ENCODE results near the gene GID8. TPM values are rescaled to one million over a fixed set of nuclear protein-coding genes. Genes with fewer than 3 reads are reported as not detected.

GID8 gene
- total RNA-seq, 4 donors from 2014 or later = 16.4 to 48.6 (median 40.0) TPM

GRCh38 chr20:62962891-62963613, 25.1 kb downstream of the GID8 start:
- intact Hi-C loops (cut with DNase I; ENCODE audit: low total_unique reads) = no loop called here
- no peak for DNase-seq
- no peaks in the 10 kb centered on the region for H3K9me3 ChIP-seq
- no peaks in the 10 kb centered on the region for H3K4me1 ChIP-seq
- H3K27me3 ChIP-seq = no peaks in the 10 kb centered on the region
- no peaks in the 10 kb centered on the region for H3K36me3 ChIP-seq
- TF ChIP-seq, protein P1, sequence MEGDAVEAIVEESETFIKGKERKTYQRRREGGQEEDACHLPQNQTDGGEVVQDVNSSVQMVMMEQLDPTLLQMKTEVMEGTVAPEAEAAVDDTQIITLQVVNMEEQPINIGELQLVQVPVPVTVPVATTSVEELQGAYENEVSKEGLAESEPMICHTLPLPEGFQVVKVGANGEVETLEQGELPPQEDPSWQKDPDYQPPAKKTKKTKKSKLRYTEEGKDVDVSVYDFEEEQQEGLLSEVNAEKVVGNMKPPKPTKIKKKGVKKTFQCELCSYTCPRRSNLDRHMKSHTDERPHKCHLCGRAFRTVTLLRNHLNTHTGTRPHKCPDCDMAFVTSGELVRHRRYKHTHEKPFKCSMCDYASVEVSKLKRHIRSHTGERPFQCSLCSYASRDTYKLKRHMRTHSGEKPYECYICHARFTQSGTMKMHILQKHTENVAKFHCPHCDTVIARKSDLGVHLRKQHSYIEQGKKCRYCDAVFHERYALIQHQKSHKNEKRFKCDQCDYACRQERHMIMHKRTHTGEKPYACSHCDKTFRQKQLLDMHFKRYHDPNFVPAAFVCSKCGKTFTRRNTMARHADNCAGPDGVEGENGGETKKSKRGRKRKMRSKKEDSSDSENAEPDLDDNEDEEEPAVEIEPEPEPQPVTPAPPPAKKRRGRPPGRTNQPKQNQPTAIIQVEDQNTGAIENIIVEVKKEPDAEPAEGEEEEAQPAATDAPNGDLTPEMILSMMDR (IDR thresholded peaks at IDR 0.05) = no peak
- no peak for TF ChIP-seq POLR2A (IDR thresholded peaks at IDR 0.05)
- H3K4me3 ChIP-seq = no peak overlapping the region
- H3K27ac ChIP-seq = no peak overlapping the region

- Histone ChIP-seq H3K27me3 (no peaks in the 10 kb centered on the region), H3K9me3 (no peaks in the 10 kb centered on the region), H3K27ac (no peak overlapping the region), H3K4me1 (no peaks in the 10 kb centered on the region), H3K4me3 (no peak overlapping the region), H3K36me3 (no peaks in the 10 kb centered on the region)
- TF ChIP-seq, protein P1 (IDR thresholded peaks at IDR 0.05) = no peak
- no peak for TF ChIP-seq POLR2A (IDR thresholded peaks at IDR 0.05)
- intact Hi-C loops (cut with DNase I; ENCODE audit: low total_unique reads) = no loop called here
- no peak for DNase-seq
Observed at GRCh38 chr20:62963614-62964397, 25.9 kb downstream of the GID8 start.

- H3K36me3 ChIP-seq = no peaks in the 10 kb centered on the region
- no peaks in the 10 kb centered on the region for H3K4me1 ChIP-seq
- no peak for DNase-seq
- H3K27me3 ChIP-seq = no peaks in the 10 kb centered on the region
- intact Hi-C loops (cut with DNase I; ENCODE audit: low total_unique reads) = no loop called here
- H3K9me3 ChIP-seq = no peaks in the 10 kb centered on the region
- no peak overlapping the region for H3K27ac ChIP-seq
- H3K4me3 ChIP-seq = no peak overlapping the region
- TF ChIP-seq, protein P1 (IDR thresholded peaks at IDR 0.05) = no peak
- TF ChIP-seq POLR2A (IDR thresholded peaks at IDR 0.05) = no peak
Observed at GRCh38 chr20:62964700-62965099, 26.8 kb downstream of the GID8 start.

- Histone ChIP-seq H3K27me3 (peaks cover 0 to 1% of the 10 kb centered on the region in 2 donors), H3K4me1 (no peaks in the 10 kb centered on the region), H3K9me3 (no peaks in the 10 kb centered on the region), H3K4me3 (no peak overlapping the region), H3K27ac (no peak overlapping the region), H3K36me3 (no peaks in the 10 kb centered on the region)
- no peak for DNase-seq
- intact Hi-C loops (cut with DNase I; ENCODE audit: low total_unique reads) = no loop called here
- TF ChIP-seq, protein P1 (IDR thresholded peaks at IDR 0.05) = no peak
Observed at GRCh38 chr20:62965363-62965771, 27.4 kb downstream of the GID8 start.

All from uterus (tissue), 4 donors.